ENCODE results near the gene PTPRK.

Gene PTPRK

GRCh38 chr6:128172752-128173682 lies 347.4 kb downstream of the PTPRK start:
- DNase-seq = no peak

DNA sequence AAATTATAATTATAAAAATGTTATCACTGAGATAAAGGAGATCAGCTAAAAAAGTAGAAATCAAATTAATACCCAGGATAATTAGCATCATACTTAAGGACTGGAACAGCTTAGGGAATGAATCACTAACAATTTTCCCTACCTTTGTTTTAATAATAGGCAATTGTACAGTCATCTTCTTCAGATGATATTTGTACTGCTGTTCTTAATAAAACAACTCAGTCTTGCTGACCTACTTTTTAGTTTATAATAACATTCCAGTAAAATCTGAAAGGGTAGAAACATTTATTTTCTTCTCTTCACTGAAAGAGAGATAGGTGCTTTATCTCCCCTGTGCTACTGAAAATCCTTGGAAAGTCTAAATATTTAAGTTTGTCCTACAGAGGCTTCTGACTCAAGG lies 348.3 kb downstream of the PTPRK start:
- DNase-seq = peak; percentile 10

GRCh38 chr6:128171182-128171581 lies 349.2 kb downstream of the PTPRK start:
- no peak for DNase-seq

- no peak for DNase-seq
These were observed 352.2 kb downstream of the PTPRK start for GRCh38 chr6:128168244-128168643.

DNA sequence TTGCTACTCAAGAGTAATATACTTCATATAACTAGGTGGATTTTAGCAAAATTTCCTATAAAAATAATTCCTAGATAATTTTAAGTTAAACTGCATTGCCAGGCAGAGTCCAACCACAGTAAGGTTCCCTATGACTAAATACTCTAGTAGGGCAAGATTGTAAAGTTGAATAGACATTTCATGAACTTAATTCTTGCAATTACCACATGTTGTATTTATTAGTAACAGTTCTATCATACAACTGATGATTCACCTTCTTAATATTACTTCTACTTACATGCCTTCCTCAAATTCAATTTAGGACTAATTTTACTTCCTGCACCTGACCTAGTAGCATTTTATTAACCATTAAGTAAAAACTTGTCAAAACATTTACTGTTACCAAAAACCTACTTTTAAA lies 352.8 kb downstream of the PTPRK start:
- no peak for DNase-seq

GRCh38 chr6:128164254-128164653 lies 356.1 kb downstream of the PTPRK start:
- DNase-seq = no peak

DNA sequence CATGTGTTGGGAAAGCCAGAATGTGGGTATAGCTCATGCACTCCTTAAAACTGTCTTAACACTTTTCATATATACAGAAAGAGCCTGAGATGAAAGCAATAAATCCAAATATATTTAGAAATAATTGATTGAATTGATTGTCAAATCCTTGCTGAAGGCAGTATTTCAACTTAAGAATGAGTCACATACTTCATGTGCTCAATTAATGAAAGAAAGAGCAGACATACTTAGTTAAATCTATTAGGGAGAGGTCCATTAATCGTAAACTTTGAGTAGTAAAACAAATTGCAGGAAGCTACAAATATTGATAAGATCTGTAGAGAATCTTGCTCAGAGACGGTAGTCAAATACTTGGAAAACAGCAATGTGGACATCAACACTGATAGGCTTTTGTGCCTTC lies 358.0 kb downstream of the PTPRK start:
- DNase-seq = no peak

- DNase-seq = no peak
These were observed 358.6 kb downstream of the PTPRK start for GRCh38 chr6:128161839-128162238.

GRCh38 chr6:128161263-128161662 lies 359.1 kb downstream of the PTPRK start:
- no peak for DNase-seq

GRCh38 chr6:128158496-128158895 lies 361.9 kb downstream of the PTPRK start:
- DNase-seq = no peak

- DNase-seq = no peak
These were observed 363.9 kb downstream of the PTPRK start for GRCh38 chr6:128156321-128157111.

GRCh38 chr6:128155826-128156225 lies 364.6 kb downstream of the PTPRK start:
- DNase-seq = no peak

GRCh38 chr6:128152551-128152950 lies 367.8 kb downstream of the PTPRK start:
- no peak for DNase-seq

DNA sequence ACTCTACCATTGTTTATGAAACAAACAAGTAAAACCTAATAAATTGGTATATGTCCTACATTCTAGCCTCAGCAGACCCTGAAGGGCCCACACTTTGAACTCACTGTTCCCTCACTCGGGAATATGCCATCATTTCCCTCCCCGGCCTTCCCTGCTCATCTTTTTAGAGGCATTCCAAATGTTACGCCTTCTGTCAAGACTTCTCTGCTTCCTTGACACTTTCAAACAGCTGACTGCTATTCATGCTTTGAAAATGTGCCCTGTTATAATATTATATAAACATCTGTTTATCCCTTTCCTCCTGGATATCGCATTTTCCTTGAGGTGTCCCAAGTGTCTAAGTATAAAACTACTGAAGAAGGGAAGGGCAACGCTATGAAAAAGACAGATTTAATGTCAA lies 370.0 kb downstream of the PTPRK start:
- DNase-seq = no peak

DNA sequence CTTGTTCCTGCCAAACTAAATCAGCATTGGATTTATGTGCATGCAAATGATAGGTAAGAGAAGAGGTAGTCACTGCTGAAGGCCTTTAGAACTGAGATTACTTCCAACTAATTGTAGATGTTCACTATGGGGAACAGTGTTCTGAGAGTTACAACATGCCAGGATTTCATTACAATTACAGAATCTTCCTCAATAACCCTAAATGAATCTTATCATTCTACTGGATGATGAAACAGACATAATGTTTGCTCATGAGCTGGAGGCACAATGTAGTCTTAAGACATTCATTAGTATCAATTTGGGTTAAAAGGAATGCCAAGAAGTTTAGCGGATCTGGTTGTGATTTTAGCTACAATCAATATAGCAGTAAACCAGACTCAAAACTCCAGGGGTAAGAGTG lies 370.6 kb downstream of the PTPRK start:
- DNase-seq = no peak

GRCh38 chr6:128144320-128144719 lies 376.1 kb downstream of the PTPRK start:
- DNase-seq = no peak

DNA sequence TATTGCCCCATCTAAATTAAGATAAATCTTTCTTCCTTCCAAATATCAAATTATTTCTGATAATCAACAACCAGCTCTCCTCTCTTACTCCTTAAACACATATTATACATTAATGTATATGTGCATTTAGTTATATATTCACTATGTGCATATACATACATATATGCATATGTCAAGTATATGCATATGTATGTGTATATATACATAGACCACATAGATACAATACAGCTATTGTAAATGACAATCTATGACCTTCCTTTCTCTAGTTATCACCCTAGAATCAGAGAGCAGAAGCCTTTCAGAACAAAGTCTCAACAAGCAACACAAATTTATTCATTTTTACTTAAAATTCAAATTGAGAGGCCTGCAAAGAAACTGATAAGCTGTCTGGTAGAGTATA lies 378.5 kb downstream of the PTPRK start:
- no peak for DNase-seq

DNA sequence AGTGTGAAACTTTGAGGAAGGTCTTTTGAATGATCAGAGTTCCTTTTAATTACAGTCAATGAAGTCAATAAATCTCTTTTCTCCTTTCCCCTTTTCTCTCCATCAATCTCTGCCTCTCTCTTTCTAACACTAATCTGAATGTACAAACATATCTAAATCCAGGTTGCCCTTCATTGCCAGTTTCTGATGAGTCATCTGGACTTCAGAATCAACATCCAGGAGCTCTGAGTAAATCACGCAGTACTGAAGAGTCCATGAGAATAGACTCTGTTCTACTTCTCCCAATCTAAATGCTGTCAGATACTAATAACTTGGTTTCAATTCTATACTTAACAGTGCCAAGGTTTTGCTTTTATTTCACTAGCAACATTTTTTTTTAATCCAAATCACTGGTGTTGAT lies 380.9 kb downstream of the PTPRK start:
- no peak for DNase-seq

- no peak for DNase-seq
These were observed 381.7 kb downstream of the PTPRK start for GRCh38 chr6:128138694-128139093.

DNA sequence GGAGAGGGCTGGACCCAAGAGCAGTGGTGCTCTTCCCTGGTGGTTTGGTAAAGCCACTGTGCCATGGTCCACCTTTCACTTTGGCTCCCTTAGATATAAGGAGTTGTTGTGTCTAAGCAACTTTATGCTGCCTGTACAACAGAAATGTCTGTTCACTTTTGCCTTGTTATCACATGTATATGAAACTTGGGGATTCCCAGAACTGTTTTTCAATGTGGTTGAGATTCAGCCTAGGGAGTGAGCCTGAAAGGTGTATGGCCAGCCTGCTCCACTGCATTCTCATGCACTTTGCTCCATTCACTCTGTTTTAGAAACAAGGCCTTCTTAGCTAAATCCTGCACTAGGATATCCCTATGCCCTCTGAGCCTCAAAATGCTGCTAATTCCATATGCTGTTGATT lies 385.1 kb downstream of the PTPRK start:
- DNase-seq = no peak

DNA sequence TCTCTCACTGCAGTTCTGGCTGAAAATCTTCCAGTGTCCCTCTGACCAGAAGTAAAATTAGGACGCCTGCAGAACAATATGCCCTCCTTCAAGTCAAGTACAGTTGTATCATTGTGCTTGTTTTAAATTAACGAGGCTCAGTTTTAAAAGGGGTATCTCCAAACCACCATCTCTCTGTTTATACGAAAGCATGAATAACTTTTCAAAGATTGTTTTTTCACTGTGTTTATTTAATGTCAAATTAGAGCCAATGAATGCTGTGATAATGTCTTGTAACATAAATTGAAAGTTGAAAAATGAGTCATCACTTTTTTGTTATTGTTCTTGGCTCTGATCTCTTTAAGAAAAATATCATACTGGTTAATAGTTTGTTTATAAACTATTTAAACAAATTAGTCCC lies 388.8 kb downstream of the PTPRK start:
- DNase-seq = no peak

- DNase-seq = no peak
These were observed 389.4 kb downstream of the PTPRK start for GRCh38 chr6:128131036-128131435.

GRCh38 chr6:128129679-128130078 lies 390.7 kb downstream of the PTPRK start:
- DNase-seq = no peak

DNA sequence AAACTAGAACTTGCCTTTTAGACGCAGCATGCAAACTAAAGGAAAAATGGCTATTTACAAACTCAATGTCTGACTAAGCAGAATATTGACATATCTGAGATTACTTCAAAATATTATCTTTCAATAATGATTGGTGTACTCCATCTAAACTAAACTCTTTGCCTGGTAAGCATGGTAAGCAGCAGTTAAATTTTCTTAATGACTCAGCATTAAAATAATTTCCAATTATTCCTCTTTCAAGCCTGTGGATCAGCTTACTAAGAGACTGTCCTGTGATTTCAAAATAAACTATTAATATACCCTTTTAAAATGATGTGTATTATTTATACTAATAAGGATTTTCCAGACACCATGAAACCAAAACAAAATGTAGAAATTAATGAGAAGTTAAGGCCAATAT lies 392.7 kb downstream of the PTPRK start:
- DNase-seq = no peak
